HG03108 (cell line): ENCODE data around the gene TRUB2.

ENCODE experiments used
- ATAC-seq: cut with Tn5 transposase; IDR thresholded peaks from one replicate; pipeline ENCODE4 v1.9.1; 2021; ENCODE audit warnings: moderate library complexity; ENCODE audit not compliant: unreplicated experiment

Gene TRUB2

DNA sequence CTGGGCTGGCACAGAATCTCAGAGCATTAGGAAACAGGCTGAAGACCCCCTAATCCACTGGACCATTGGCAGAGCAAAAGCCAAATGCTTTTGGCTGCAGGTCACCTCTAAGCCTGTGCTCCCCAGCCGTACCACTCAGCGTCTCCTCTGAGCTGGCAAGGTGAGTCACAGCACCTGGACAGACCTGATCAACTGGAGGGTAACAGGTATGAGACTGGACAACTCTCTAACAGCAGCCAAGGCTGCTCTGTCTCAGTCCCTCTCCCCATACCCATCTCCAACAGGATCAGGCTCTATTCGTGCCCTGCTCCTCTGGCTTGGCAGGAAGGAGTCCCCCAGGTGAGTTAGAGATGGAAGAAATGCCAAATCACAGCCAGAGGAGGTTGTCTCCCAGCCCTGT lies 51.1 kb downstream of the TRUB2 start:
- ATAC-seq, result no peak

DNA sequence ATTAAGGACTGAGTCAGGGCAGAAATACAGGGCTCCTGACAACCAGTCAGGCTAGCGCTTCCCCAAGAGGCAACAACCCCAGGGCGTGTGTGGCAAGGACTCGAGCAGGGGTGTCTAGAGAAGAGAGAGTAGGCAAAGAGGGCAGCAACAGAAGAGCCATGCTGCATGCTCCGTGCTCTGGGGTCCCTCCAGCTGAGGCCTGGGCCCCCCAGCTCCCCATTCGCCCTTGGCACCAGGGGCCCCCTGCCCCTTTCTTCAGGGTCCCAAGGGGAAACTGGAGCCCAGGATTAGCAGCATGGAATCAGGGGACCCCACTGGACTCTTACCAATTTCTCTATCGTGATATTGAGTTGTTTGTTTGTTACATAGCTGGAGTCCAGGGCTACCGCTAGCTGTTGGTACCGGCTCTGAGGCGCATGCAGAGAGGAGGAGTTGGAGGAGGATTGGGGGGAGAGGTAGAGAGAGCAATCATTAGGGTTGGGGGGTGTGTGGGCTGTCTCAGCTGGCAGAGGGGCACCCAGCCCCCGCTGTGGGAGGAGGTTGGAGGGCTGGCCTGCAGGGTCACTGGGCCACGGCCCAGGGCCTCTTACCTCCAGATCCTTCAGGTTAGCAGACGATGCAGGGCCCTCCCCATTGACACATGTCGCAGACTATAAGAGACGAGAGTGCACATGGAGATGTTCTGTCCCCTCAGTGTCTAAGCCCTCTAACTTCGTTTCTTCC lies 55.2 kb downstream of the TRUB2 start:
- no peak for ATAC-seq

DNA sequence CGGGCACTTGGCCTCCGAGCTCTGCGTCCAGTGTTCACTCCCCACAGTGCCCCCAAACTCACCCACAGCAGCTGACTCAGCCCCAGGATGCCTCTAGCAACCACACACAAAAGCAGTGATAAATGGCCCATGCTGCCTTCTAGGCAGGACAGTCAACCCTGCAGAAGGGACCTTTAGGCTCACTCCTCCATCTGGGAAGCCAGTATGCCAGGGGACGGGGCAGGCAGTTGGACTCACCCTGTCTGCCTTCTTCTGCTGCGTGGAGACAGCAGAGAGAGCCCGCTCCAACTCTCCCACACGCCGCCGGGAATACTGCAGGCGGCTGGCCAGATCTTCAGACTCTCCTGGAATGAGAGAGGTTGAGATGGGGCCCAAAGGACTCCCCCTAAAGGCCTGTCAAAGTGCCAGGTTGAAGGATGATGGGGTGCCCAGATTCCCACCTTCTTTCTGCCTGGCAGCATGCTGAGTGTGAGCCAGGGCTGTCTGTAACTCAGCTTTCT lies 56.8 kb downstream of the TRUB2 start:
- no peak for ATAC-seq

DNA sequence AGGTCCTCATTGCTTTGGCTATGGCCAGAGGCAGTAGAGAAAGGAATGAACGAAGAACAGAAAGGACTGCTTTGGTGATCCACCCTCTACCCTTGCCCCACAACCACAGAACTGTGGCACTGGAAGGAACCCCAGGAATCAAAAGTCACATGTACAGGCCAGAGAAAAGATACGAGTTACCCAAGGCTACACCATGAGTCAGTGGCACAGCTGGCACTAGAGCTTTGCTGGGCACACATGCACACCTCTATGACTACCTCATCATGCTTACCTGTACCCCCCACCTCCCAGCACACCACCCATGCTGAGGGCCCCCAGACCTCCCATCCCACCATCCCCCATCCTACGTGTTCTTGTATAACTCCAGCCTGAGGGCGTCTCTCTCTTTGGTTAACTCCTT lies 59.6 kb downstream of the TRUB2 start:
- no peak for ATAC-seq

DNA sequence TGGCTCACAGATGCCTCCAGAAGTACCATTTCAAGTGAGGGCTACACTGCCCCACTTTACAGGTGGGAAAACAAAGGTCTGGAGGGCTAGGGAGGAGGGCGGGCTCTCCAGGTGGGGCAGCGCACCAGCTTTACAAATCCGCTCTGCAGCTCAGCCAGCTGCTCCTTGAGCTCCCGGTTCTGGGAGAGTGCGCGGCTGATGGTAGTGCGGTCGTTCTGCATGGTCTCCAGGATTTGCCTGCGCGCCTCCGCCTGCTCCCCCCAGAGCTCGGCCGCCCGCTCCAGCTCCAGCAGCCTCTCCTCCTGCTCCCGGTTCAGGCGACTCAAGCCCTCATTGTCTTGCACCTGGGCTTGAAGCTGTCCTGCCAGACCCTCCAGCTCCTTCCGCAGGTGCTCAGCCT lies 61.9 kb downstream of the TRUB2 start:
- no peak for ATAC-seq

DNA sequence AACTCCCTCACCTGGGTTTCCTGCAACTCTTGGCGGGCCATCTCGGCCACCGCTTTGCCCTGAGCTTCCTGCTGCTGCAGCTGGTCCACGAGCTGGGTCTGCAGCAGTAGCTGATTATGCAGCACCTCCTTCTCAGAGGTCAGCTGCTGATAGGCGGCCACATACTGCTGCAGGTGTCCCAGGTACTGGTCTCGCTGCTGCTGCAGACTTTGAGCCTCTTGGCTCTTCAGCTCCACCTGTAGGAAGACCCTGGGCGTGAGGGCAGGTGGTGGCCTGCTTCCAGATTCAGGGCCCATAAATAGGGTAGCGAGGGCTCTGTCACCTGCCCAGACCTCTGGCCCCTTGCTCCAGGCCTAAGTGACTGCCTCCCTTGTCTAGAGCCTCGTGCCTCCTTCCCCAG lies 63.1 kb downstream of the TRUB2 start:
- ATAC-seq, result no peak

DNA sequence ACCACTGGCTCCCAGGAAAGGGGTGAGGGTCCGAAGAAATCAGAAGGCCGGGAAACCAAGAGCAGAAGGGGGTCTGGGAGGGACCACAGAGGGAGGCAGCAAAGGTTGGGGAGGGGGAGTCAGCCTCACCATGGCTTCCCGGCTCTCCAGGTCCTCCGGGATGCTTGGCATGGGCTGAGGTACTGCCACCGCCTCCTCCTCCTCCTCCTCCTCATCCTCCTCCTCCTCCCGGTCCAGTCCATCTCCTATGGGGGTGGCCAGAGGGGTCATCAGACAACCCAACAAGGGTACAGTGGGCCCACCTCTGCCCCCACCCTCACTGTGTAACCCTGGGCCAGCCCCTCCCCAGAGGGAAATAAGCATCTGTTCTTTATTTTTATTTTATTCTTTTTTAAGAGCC lies 63.9 kb downstream of the TRUB2 start:
- ATAC-seq, result no peak

DNA sequence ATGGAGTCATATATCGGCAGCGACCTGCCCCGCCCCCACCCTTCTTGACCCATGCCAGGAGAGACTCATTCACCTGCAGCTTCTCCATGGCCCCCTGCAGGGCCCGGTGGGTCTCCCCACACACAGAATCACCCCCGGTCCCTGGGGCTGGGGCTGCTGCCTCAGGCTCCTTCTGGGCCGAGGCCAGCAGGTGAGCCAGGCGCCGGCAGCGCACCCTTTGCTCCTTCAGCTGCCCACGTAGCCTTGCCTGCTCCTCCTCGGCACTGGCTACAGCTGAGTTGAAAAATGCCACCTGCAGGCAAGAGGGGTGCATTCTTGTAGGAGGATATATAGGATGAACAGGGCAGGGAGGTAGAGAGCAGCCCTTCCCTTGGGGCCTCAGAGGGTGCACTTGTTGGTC lies 64.3 kb downstream of the TRUB2 start:
- no peak for ATAC-seq

DNA sequence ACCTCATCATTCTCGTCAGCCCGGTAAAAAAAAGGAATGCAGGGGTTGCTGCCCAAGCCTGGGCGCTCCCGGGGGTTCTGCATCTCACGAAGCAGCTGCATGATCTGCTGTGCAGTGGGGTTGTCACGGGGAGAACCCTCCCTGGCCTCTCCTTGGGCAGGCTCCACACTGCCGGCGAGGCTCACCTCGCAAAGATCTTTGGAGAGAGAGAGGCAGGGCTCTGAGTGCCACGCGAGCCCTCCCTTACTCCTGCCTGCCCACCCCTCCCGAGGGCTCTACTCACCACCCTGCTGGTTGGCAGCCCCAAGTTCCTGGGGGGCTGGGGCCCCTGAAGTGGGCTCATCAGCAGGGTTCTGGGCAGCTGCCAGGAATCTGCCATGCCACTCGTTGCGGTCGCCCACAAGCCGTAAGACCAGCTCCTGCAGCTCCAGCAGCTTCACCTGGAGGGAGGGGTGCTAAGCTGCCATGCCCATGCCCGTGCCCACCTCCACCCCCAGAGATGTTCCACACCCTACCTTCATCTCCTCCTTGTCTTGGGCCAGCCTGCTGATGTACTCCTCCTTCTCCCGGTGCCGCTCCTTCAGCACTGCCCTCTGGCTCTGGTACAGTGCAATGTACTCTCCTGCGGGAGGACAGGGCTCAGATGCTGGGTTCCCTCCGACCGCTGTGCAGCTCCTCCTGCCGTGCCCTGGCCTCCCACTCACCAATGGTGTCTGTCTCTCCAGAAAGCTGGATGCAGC lies 65.0 kb downstream of the TRUB2 start:
- no peak for ATAC-seq
